Mucosa of rectum (tissue), 2 donors: ENCODE data around the gene TTC39A.

Experiments
- H3K27ac ChIP-seq, 2 donors: one replicate each; pipeline ENCODE4 v1.7.0; 2013; ENCODE audit warnings: inconsistent platforms in 2 of 2, low read depth in 2 of 2, low read length in 2 of 2
- H3K27me3 ChIP-seq, 2 donors: one replicate each; pipeline ENCODE4 v1.7.0; 2013; ENCODE audit warnings: low read length in 2 of 2; ENCODE audit not compliant: control insufficient read depth in 2 of 2, insufficient read depth in 2 of 2
- H3K36me3 ChIP-seq, 2 donors: one replicate each; pipeline ENCODE4 v1.7.0; 2013; ENCODE audit warnings: low read length in 2 of 2; ENCODE audit not compliant: control insufficient read depth in 2 of 2, insufficient read depth in 2 of 2
- H3K4me1 ChIP-seq, 2 donors: one replicate each; pipeline ENCODE4 v1.7.0; 2013; ENCODE audit warnings: low read length in 2 of 2, mild to moderate bottlenecking in 1 of 2; ENCODE audit not compliant: control insufficient read depth in 2 of 2, insufficient read depth in 2 of 2
- H3K4me3 ChIP-seq, 2 donors: one replicate each; pipeline ENCODE4 v1.7.0; 2013; ENCODE audit warnings: low read length in 2 of 2
- H3K9ac ChIP-seq, 2 donors: one replicate each; pipeline ENCODE4 v1.7.0; 2013; ENCODE audit warnings: low read length in 2 of 2, low read depth in 1 of 2, mild to moderate bottlenecking in 1 of 2
- H3K9me3 ChIP-seq, 2 donors: one replicate each; pipeline ENCODE4 v1.7.0; 2013; ENCODE audit warnings: low read length in 2 of 2; ENCODE audit not compliant: control insufficient read depth in 2 of 2
- donor health status: healthy.
- donor health status: Normal muscosa, but diverticular disease.

The TTC39A gene

DNA sequence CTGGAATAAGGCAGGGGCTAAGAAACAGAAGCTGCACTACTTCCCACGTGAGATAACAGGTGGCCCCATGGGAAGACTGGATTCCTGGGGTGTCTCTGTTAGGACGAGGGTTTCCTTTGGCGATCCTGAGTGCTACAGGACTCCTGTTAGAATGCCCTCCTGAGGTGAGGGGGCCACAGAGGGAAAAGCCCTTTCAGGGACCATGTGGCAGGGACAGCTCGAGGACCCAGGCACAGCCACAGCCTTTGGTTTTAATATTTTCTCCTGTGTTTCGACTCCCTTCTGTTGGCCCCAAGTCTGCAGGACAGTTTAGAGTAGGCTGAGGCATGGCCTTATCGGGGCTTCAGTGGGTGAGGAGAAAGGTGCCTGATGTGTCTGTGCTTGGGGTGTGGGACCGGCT, 12.6 kb downstream of the TTC39A start:
- peaks cover 30 to 39% of the 10 kb centered on the region in 2 donors for H3K4me1 ChIP-seq
- H3K27me3 ChIP-seq: no peaks in the 10 kb centered on the region
- H3K9ac ChIP-seq: no peak overlapping the region
- H3K27ac ChIP-seq: no peak overlapping the region
- H3K4me3 ChIP-seq: no peak overlapping the region
- no peaks in the 10 kb centered on the region for H3K36me3 ChIP-seq
- H3K9me3 ChIP-seq: no peaks in the 10 kb centered on the region

DNA sequence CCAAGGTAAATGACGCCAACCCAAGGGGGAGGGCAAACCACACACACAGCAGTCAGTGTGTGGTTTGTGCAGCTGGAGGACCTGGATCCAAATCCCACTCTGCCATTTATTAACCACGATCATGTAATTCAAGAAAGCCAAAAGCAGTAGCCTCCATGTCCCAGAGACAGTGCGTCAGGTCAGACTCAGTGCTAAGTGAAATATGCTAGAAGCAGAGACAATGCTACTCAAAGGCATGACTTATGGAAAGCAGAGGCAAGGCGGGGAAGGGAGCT, 13.6 kb downstream of the TTC39A start:
- H3K27ac ChIP-seq: no peak overlapping the region
- no peak overlapping the region for H3K9ac ChIP-seq

DNA sequence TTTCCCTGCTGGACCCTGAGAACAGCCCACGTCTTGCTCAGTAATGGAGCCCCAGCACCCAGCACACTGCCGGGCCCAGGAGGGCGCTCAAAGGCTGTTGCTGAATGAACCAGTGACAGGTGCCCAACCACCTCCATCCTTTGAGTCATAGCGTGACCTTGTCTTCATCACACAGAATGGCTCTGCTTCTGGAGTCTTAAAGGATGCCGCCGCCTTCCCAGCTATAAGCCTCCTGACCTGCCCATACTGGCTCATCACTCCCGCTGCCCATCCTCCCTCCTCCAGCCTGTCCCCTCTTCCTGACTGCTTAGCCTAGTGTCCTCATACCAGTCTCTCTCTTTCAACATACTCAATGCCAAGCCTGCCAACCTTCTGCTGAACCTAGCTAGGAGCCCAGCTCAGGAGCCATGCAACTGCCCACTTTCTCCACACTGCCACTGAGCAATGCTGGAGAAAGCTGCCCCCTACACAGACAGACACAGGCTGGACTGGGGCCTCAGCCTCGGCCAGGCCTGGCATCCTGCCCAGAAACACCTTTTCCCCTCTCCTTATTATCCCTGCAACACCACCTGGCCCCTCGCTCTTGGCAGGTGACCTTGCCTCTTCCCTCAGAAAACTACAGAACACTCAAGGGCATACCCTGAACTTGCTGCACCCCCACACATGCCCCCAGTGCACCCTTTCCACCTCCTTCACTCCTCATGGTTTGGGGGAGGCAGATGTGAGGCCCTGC, 14.1 kb downstream of the TTC39A start:
- Histone ChIP-seq H3K9me3 (no peaks in the 10 kb centered on the region), H3K27me3 (no peaks in the 10 kb centered on the region), H3K9ac (no peak overlapping the region), H3K36me3 (peaks cover 9 to 13% of the 10 kb centered on the region in 2 donors), H3K4me1 (peaks cover 30% of the 10 kb centered on the region in 2 donors), H3K27ac (no peak overlapping the region), H3K4me3 (no peak overlapping the region)

More for the DNA sequence above, 13.6 kb downstream of the TTC39A start:
- Histone ChIP-seq H3K27me3 (no peaks in the 10 kb centered on the region), H3K9me3 (no peaks in the 10 kb centered on the region), H3K4me3 (no peak overlapping the region), H3K36me3 (peaks cover 6 to 8% of the 10 kb centered on the region in 2 donors), H3K4me1 (peaks cover 30 to 35% of the 10 kb centered on the region in 2 donors)

DNA sequence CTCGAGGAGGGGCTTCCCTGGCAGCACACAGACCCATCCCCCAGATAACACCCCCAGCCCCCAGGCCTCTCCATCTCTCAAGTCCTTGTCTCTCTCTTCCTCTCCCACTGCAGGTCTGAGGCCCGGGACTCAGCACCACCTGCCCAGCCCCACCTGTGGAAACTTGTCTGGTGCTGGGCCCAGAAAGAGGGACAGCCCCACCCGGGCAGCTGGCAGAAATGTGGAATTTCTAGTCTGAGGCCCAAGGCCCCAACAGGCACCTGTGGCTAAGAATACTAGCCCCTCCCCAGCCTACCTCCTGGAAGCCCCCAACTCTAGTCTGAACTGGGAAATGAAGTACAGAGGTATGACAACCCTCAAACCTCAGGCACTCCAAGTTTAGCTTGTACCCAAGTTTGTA, 15.4 kb downstream of the TTC39A start:
- H3K4me3 ChIP-seq: no peak overlapping the region
- no peaks in the 10 kb centered on the region for H3K27me3 ChIP-seq
- peak overlapping the region; percentile 90 to 92 for H3K27ac ChIP-seq
- peak overlapping the region; percentile 38 to 65 for H3K9ac ChIP-seq
- H3K9me3 ChIP-seq: no peaks in the 10 kb centered on the region
- H3K4me1 ChIP-seq: peaks cover 28 to 30% of the 10 kb centered on the region in 2 donors
- H3K36me3 ChIP-seq: peaks cover 14 to 18% of the 10 kb centered on the region in 2 donors

DNA sequence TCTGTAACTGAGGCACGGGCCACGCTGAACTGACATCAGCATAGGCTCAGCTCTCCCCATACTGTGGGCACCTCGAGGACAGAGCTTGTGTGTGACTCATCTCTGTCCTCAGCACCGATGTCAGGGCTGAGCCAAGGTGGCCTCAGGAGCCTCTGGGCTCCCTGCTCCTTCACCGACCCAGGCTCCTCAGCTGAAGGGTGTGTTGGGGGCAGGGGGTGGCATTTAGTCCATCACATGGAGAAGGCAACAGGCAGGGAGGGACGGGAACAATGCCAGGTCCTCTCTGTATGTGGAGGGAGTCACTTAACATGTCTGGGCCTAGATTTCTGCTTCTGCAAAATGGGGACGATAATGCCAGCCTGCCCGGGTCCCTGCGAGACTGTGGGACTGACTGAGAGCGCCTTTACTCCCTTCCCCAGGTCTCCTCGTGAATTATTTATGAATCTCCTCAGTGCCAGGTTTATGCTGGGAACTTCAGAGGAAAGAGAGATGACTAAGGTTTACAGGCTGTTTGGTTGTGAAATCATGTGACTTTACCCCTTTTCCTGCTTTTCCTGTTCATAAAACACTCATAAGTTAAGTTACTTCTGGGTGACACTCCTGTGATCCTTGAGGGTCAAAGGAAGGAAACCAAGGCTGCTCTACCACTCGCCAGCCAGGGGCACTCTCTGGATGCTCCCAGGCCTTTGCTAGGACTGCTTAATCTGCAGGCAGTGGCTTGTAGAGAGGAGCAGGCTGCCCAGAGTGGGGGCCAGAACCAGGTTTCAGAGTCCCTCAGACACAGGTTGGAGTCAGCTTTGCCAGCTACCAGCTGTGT, 16.2 kb downstream of the TTC39A start:
- H3K4me3 ChIP-seq: peak overlapping the region; percentile 2 to 20
- H3K9ac ChIP-seq: peak overlapping the region; percentile 38 to 65
- H3K36me3 ChIP-seq: peaks cover 14 to 18% of the 10 kb centered on the region in 2 donors

DNA sequence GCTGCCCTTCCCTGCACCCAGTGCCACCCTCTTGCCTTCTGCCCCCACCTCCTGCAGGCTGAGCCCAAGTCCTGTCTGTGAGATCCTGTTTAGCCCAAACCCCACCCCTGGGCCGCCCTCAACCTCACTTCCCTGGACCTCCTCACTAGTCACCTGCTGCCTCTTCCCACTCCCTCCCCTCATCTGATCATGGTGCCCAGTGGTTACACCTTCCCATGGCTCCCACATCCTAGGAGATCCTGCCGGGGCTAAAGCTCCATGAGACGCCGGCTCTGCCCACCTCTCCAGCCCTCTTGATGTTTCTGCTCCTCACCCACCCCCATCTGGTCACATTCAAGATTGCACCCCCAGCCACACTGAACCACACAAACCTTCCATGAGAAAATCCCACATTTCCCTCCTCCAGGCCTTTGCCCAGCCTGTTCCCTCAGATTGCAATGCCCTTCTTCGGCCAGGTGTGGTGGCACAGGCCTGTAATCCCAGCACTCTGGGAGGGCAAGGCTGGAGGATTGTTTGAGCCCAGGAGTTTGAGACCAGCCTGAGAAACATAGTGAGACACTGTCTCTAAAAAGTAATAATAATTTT, 17.0 kb downstream of the TTC39A start:
- Histone ChIP-seq H3K9ac (no peak overlapping the region), H3K4me3 (no peak overlapping the region), H3K4me1 (peaks cover 28 to 30% of the 10 kb centered on the region in 2 donors), H3K36me3 (peaks cover 14 to 18% of the 10 kb centered on the region in 2 donors), H3K27me3 (no peaks in the 10 kb centered on the region), H3K9me3 (no peaks in the 10 kb centered on the region), H3K27ac (peak overlapping the region; percentile 90 to 92)

More for the DNA sequence above, 16.2 kb downstream of the TTC39A start:
- H3K27me3 ChIP-seq: no peaks in the 10 kb centered on the region
- H3K4me1 ChIP-seq: peaks cover 28 to 30% of the 10 kb centered on the region in 2 donors
- H3K9me3 ChIP-seq: no peaks in the 10 kb centered on the region
- peak overlapping the region; percentile 90 to 92 for H3K27ac ChIP-seq

DNA sequence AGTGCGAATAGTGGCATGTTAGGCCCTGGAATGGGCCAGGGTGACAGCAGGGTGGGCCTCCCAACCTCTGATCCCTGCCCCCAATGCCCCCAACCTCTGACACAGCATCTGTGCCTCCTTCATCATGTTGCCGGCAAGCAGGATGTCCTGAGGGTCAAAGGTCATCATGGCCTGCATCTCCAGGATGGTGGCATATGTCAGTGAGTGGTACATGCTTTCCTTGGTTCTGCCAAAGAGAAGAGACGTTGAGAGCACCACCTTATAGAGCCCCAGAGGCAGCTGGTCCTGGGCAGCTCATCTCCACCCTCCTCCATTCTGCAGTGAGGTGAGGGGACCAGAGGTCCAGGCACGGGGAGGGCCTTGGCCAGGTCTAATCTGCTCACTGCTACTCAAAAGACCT, 17.6 kb downstream of the TTC39A start:
- Histone ChIP-seq H3K36me3 (peaks cover 14 to 18% of the 10 kb centered on the region in 2 donors), H3K27ac (no peak overlapping the region), H3K27me3 (no peaks in the 10 kb centered on the region), H3K9me3 (no peaks in the 10 kb centered on the region), H3K9ac (no peak overlapping the region), H3K4me1 (peaks cover 28 to 30% of the 10 kb centered on the region in 2 donors), H3K4me3 (no peak overlapping the region)

DNA sequence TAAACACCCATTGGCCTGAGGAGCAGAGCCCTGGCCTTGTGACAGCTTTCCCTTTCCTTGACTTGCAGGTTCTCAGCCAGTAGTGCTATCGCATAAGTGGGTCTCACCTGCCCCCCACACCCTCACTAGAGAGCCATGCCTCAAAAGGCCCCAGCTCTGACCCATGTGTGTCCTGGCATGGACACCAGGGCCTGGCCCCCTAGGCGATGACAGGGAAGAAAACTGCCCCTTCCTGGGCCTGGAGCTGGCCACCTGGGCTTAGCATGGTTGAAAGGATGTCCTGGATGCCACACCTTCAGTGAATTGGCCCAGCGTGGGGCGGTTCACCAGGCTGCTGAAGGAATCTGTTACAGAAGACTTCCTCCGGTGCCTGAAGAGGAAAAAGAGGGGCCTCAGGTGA, 18.5 kb downstream of the TTC39A start:
- H3K27ac ChIP-seq: no peak overlapping the region
- H3K9ac ChIP-seq: no peak overlapping the region
- H3K27me3 ChIP-seq: no peaks in the 10 kb centered on the region
- H3K9me3 ChIP-seq: no peaks in the 10 kb centered on the region
- peaks cover 28 to 29% of the 10 kb centered on the region in 2 donors for H3K4me1 ChIP-seq
- peaks cover 16 to 18% of the 10 kb centered on the region in 2 donors for H3K36me3 ChIP-seq
- no peak overlapping the region for H3K4me3 ChIP-seq

DNA sequence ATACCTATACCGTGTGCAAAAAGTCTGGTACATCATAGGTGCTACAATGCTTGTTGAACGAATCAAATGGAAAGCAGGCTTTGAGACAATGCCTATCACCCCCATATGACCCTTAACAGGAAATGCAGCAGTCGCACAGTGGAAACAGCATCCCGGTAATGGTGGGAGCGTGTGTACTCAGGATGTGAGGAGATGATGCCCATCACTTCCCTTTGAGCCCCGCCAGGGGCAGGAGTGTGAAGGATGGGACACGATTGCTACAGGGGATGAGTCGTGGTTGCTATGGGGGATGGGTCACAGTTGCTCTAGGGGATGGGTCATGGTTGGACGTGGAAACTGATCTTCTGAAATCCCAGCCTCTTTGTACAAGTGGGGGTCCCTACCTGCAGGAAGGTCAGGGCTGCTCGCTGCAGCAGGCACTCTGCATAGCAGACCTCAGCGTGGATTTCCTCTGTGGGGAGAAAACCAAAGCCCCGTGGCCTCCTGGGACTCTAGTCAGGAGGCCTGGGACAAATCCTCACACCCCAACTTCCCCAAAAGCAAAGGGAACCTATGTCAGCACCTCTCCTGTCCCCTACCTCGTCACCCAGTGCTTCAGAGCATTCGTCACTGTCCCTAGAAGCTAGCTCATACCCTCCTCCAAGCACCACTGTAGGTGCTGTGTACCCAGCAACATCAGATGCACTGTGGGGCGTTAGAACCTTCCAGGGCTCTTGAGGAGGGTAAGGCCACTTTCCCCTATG, 19.3 kb downstream of the TTC39A start:
- Histone ChIP-seq H3K27me3 (no peaks in the 10 kb centered on the region), H3K36me3 (peaks cover 17 to 21% of the 10 kb centered on the region in 2 donors), H3K4me1 (peaks cover 27 to 28% of the 10 kb centered on the region in 2 donors), H3K9me3 (no peaks in the 10 kb centered on the region), H3K4me3 (no peak overlapping the region), H3K9ac (no peak overlapping the region), H3K27ac (no peak overlapping the region)
